Measurements from ENCODE around the gene HSP90AA1. TPM values are rescaled to one million over a fixed set of nuclear protein-coding genes. Genes with fewer than 3 reads are reported as not detected.

HSP90AA1 gene
- total RNA-seq, 2 donors from 2014 or later: 423 to 540 TPM

DNA sequence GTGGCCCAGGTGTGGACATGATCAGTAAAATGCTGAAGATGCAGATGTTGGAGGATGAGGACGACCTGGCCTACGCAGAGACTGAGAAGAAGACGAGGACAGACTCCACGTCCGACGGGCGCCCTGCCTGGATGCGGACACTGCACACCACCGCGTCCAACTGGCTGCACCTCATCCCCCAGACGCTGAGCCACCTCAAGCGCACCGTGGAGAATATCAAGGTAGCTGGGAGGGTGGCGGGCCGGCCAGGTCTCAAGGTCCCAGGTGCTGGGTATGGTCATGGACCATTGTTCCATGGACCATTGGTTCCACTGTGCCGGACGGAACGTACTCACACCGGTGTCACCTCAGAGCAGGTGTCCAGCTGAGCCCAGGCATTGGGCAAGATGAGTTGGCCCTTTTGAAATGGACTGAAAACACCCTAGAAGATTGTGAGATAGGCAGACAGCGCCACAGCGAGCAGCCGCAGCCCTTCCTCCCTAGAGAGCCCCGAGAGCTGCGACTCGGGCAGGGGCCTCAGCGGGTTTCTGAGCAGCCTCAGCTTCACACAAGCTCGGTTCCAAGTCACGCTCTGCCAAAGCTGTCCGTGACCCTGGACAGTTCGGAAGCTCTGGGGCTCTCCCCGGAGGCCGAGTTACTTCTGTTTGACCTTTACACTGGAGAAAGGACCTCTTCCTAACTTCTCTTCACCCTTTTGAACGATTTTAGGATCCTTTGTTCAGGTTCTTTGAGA is 38.9 kb downstream of the HSP90AA1 start:
- H3K9me3 ChIP-seq: no peaks in the 10 kb centered on the region
- intact Hi-C loops (cut with DNase I): no loop called here
- no peak overlapping the region for H3K27ac ChIP-seq
- WGBS: 92% methylated on average over 33 of the region's 33 CpGs
- peaks cover 20 to 42% of the 10 kb centered on the region in 2 donors for H3K36me3 ChIP-seq
- H3K27me3 ChIP-seq (replicated peaks; ENCODE audit: insufficient read depth): no peaks in the 10 kb centered on the region
- no peak for DNase-seq (ENCODE audit: low spot score)
- H3K4me3 ChIP-seq: no peak overlapping the region
- no peaks in the 10 kb centered on the region for H3K4me1 ChIP-seq (replicated peaks)
- TF ChIP-seq, protein P1, sequence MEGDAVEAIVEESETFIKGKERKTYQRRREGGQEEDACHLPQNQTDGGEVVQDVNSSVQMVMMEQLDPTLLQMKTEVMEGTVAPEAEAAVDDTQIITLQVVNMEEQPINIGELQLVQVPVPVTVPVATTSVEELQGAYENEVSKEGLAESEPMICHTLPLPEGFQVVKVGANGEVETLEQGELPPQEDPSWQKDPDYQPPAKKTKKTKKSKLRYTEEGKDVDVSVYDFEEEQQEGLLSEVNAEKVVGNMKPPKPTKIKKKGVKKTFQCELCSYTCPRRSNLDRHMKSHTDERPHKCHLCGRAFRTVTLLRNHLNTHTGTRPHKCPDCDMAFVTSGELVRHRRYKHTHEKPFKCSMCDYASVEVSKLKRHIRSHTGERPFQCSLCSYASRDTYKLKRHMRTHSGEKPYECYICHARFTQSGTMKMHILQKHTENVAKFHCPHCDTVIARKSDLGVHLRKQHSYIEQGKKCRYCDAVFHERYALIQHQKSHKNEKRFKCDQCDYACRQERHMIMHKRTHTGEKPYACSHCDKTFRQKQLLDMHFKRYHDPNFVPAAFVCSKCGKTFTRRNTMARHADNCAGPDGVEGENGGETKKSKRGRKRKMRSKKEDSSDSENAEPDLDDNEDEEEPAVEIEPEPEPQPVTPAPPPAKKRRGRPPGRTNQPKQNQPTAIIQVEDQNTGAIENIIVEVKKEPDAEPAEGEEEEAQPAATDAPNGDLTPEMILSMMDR (IDR thresholded peaks at IDR 0.05): no peak
- TF ChIP-seq POLR2AphosphoS5 (IDR thresholded peaks at IDR 0.05) (no peak), POLR2A (IDR thresholded peaks at IDR 0.05) (no peak)

- TF ChIP-seq POLR2A (IDR thresholded peaks at IDR 0.05): peak; percentile 20
- TF ChIP-seq, protein P1 (IDR thresholded peaks at IDR 0.05): peak; percentile 16 to 78 (median 70)
- peak; percentile 82 for TF ChIP-seq POLR2AphosphoS5 (IDR thresholded peaks at IDR 0.05)
- no peaks in the 10 kb centered on the region for H3K27me3 ChIP-seq (replicated peaks; ENCODE audit: insufficient read depth)
- H3K9me3 ChIP-seq: no peaks in the 10 kb centered on the region
- WGBS: 34% methylated on average over 23 of the region's 23 CpGs
- peaks cover 33 to 55% of the 10 kb centered on the region in 2 donors for H3K36me3 ChIP-seq
- H3K27ac ChIP-seq: peak overlapping the region; percentile 33 to 41
- H3K4me1 ChIP-seq (replicated peaks): no peaks in the 10 kb centered on the region
- DNase-seq (ENCODE audit: low spot score): peak; percentile 92
- no peak overlapping the region for H3K4me3 ChIP-seq
- intact Hi-C loops (cut with DNase I): no loop called here
These were observed 40.2 kb downstream of the HSP90AA1 start for GRCh38 chr14:102046337-102047278.

DNA sequence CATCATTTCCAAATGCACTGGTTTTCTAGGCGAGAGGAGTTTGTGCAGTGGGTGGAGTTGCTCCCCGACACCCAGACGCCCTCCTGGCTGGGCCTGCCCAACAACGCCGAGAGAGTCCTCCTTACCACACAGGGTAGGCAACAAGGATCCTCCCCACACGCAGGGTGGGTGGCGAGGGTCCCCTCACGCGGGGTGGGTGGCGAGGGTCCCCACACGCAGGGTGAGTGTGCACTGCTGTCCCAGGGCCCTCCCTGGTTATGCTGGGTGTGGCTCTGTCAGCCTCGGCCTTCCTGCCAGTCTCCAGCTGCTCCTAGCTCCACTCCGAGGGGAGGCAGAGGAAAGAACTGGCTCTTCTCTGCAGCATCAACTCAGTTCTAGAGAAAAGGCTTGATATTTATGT is 42.3 kb downstream of the HSP90AA1 start:
- Histone ChIP-seq H3K36me3 (peaks cover 40 to 57% of the 10 kb centered on the region in 2 donors), H3K27ac (no peak overlapping the region), H3K9me3 (no peaks in the 10 kb centered on the region), H3K4me1 (replicated peaks) (no peaks in the 10 kb centered on the region), H3K4me3 (no peak overlapping the region), H3K27me3 (replicated peaks; ENCODE audit: insufficient read depth) (no peaks in the 10 kb centered on the region)
- DNase-seq (ENCODE audit: low spot score): no peak
- WGBS: 85% methylated on average over 13 of the region's 13 CpGs
- intact Hi-C loops (cut with DNase I): no loop called here
- TF ChIP-seq POLR2A (IDR thresholded peaks at IDR 0.05): no peak

DNA sequence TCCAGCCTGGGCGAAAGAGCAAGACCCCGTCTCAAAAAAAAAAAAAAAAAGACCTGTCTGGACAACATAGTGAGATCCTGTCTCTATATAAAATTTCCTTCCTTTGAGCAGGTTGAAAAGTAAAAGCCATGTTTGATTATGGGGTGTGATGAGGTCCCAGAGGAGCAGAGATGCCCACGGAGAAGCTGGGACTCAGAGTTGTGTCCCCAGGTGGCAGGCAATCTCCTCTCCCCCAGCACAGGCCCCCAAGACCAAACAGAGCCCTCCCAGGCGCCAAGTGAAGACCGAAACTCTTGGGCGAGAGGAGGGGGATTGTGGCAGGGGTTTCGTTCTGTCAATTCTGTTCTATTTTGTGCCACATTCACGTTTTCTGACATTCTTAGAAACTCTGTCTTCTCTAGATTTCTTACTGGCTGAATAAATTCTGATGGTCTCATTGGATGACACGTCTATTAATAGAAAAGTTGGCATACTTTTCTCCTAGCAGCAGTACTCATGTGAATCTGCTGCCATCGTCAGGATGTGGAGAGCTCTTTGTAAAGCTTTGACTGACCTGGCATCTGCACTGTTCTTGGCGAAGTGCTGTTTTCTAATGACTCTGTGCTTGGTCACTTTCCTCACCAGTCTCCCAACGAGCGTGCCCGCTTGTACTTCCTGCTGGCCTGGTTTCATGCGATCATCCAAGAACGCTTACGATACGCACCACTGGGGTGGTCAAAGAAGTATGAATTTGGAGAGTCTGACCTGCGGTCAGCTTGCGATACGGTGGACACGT is 43.4 kb downstream of the HSP90AA1 start:
- H3K36me3 ChIP-seq: peaks cover 43 to 58% of the 10 kb centered on the region in 2 donors
- H3K9me3 ChIP-seq: no peaks in the 10 kb centered on the region
- no peak for TF ChIP-seq POLR2AphosphoS5 (IDR thresholded peaks at IDR 0.05)
- TF ChIP-seq, protein P1 (IDR thresholded peaks at IDR 0.05): no peak
- TF ChIP-seq POLR2A (IDR thresholded peaks at IDR 0.05): no peak
- no peak overlapping the region for H3K4me3 ChIP-seq
- no peak for DNase-seq (ENCODE audit: low spot score)
- intact Hi-C loops (cut with DNase I): no loop called here
- H3K27me3 ChIP-seq (replicated peaks; ENCODE audit: insufficient read depth): no peaks in the 10 kb centered on the region
- no peak overlapping the region for H3K27ac ChIP-seq
- H3K4me1 ChIP-seq (replicated peaks): no peaks in the 10 kb centered on the region
- WGBS: 83% methylated on average over 22 of the region's 22 CpGs

DNA sequence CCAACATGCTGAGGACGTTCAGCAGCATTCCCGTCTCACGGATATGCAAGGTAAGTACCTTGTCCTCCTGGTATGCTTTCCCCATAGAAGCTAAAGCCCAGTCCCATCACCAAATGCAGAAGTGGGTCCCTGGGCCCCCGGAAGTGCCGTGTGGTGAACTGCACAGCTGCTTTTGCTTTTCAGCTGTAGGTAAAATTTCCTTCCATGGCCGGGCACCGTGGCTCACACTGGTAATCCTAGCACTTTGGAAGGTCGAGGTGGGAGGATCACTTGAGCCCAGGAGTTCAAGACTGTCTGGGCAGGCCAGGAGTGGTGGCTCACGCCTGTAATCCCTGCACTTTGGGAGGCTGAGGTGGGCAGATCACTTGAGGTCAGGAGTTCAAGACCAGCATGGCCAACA is 44.1 kb downstream of the HSP90AA1 start:
- H3K27me3 ChIP-seq (replicated peaks; ENCODE audit: insufficient read depth): no peaks in the 10 kb centered on the region
- H3K36me3 ChIP-seq: peaks cover 41 to 58% of the 10 kb centered on the region in 2 donors
- no peak for DNase-seq (ENCODE audit: low spot score)
- TF ChIP-seq POLR2A (IDR thresholded peaks at IDR 0.05) (no peak), POLR2AphosphoS5 (IDR thresholded peaks at IDR 0.05) (no peak)
- TF ChIP-seq, protein P1 (IDR thresholded peaks at IDR 0.05): no peak
- no peaks in the 10 kb centered on the region for H3K9me3 ChIP-seq
- intact Hi-C loops (cut with DNase I): no loop called here
- WGBS: 98% methylated on average over 9 of the region's 9 CpGs
- no peak overlapping the region for H3K27ac ChIP-seq
- H3K4me1 ChIP-seq (replicated peaks): no peaks in the 10 kb centered on the region
- no peak overlapping the region for H3K4me3 ChIP-seq
